Jurkat, Clone E6-1 (cell line): ENCODE results near the gene TRMT10C.
"Not testable (repeated sequence)": the region's sequence is repeated elsewhere in the genome, so short reads cannot be mapped to it uniquely, and the experiment has no call there.

Experiments used
- DNase-seq: peaks from one replicate; pipeline ENCODE4 v3.0.0-alpha.2; 2011; ENCODE audit warnings: low read depth, low spot score
- H3K4me3 ChIP-seq: 2 replicates; pipeline ENCODE4 v1.5.1; 2011; ENCODE audit warnings: mild to moderate bottlenecking, low read length, control low read depth, moderate library complexity

Gene TRMT10C

GRCh38 chr3:101611023-101611422 is 49.4 kb downstream of the TRMT10C start:
- DNase-seq: no peak
- H3K4me3 ChIP-seq: no peak overlapping the region

DNA sequence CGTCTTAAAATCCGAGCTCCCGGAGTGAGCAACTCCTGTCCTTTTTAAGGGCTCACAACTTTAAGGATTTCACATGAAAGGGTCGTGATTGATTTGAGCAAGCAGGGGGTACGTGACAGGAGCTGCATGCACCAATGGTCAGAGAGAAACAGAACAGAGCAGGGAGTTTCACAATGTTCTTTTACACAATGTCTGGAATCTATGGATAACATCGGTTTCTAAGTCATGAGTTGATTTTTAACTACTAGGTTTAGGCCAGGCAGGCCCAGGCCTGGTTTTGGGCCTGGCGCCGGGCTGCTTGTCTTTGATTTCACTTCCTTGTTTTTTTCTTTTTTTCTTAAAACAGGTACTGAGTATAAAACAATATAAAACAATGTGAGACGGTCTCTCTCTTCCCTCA is 51.3 kb downstream of the TRMT10C start:
- DNase-seq, H3K4me3 ChIP-seq: not testable (repeated sequence)

DNA sequence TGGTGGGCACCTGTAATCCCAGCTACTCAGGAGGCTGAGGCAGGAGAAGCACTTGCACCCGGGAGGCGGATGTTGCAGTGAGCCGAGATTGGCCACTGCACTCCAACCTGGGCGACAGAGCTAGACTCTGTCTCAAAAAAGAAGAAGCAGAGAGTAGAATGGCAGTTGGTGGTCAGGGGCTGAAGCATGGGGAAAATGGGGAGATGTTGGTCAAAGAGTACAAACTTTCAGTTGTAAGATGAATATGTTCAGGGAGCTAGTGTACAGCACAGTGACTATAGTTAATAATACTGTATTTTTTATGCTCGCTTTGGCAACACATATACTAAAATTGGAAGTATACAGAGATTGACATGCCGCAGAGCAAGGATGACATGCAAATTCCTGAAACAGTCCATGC is 53.9 kb downstream of the TRMT10C start:
- no peak overlapping the region for H3K4me3 ChIP-seq
- no peak for DNase-seq
